Prostate gland (tissue), 2 donors: ENCODE results near the gene TTC16.

Experiments
- CTCF ChIP-seq, 4 experiments: fragments of 200-600 bp in 2 of 4; fragments of 450-650 bp in 2 of 4; sonication (generic) in 2 of 4; IDR thresholded peaks; 1 replicate in 3 of 4; 2 replicates in 1 of 4; pipeline ENCODE4 v1.5.1; 2016 to 2019; ENCODE audit warnings: antibody characterized with exemption in 4 of 4, mild to moderate bottlenecking in 2 of 4, moderate library complexity in 2 of 4
- POLR2A ChIP-seq: fragments of 450-650 bp; IDR thresholded peaks from one replicate; pipeline ENCODE4 v1.6.1; 2016; ENCODE audit warnings: antibody characterized with exemption, mild to moderate bottlenecking
- POLR2AphosphoS5 ChIP-seq: sonication (generic); formaldehyde crosslinking; IDR thresholded peaks from one replicate; pipeline ENCODE4 v1.6.1; 2017; ENCODE audit warnings: antibody characterized with exemption

- TF ChIP-seq CTCF (IDR thresholded peaks at IDR 0.05) (no peak), POLR2A (no peak), POLR2AphosphoS5 (no peak)
Observed at GRCh38 chr9:127711226-127711701, 4.6 kb upstream of the TTC16 start.
